Kidney epithelial cell (primary cell): ENCODE data around the gene TNFRSF18. TPM values are rescaled to one million over a fixed set of nuclear protein-coding genes. Genes with fewer than 3 reads are reported as not detected.

Experiments used
- DNase-seq: peaks from one replicate; pipeline ENCODE4 v3.0.0-alpha.2; 2010; ENCODE audit warnings: low read depth
- H3K27me3 ChIP-seq: 2 replicates; pipeline ENCODE4 v1.6.0; 2011; ENCODE audit warnings: low read length; ENCODE audit not compliant: control insufficient read depth, insufficient read depth
- H3K36me3 ChIP-seq: 2 replicates; pipeline ENCODE4 v1.5.1; 2011; ENCODE audit warnings: low read length; ENCODE audit not compliant: control insufficient read depth, insufficient read depth
- H3K4me3 ChIP-seq: 2 replicates; pipeline ENCODE4 v1.5.1; 2011; ENCODE audit warnings: low read depth, mild to moderate bottlenecking, control low read depth, low read length
- CTCF ChIP-seq: IDR thresholded peaks from 2 replicates; pipeline ENCODE4 v1.5.1; 2011; ENCODE audit warnings: mild to moderate bottlenecking, moderate library complexity, low read length, control low read depth, inconsistent platforms; ENCODE audit not compliant: insufficient read depth, poor library complexity, severe bottlenecking
- total RNA-seq: library from RNA; depleted of rRNA; stranded (reverse); fragments of >200 nt; gene quantifications from 2 replicates; pipeline ENCODE4 v1.2.3, GENCODE V29; 2015

TNFRSF18 gene
- total RNA-seq, 1 donor from 2014 or later, result 0.67 TPM

- H3K4me3 ChIP-seq, result no peak overlapping the region
- H3K27me3 ChIP-seq, result peaks cover 47% of the 10 kb centered on the region
- DNase-seq, result no peak
- TF ChIP-seq CTCF, result no peak
- no peaks in the 10 kb centered on the region for H3K36me3 ChIP-seq
Observed at GRCh38 chr1:1245817-1246576, 39.6 kb upstream of the TNFRSF18 start.

GRCh38 chr1:1245178-1245816 is 38.9 kb upstream of the TNFRSF18 start:
- DNase-seq, result no peak
- no peak overlapping the region for H3K4me3 ChIP-seq
- no peaks in the 10 kb centered on the region for H3K36me3 ChIP-seq
- no peak for TF ChIP-seq CTCF
- H3K27me3 ChIP-seq, result peaks cover 51% of the 10 kb centered on the region

- Histone ChIP-seq H3K36me3 (no peaks in the 10 kb centered on the region), H3K4me3 (no peak overlapping the region), H3K27me3 (peaks cover 61% of the 10 kb centered on the region)
- DNase-seq, result no peak
- TF ChIP-seq CTCF, result no peak
Observed at GRCh38 chr1:1244192-1244811, 37.9 kb upstream of the TNFRSF18 start.

GRCh38 chr1:1243807-1244191 is 37.4 kb upstream of the TNFRSF18 start:
- no peak for DNase-seq
- no peak overlapping the region for H3K4me3 ChIP-seq
- no peak for TF ChIP-seq CTCF
- peaks cover 63% of the 10 kb centered on the region for H3K27me3 ChIP-seq
- no peaks in the 10 kb centered on the region for H3K36me3 ChIP-seq

- no peak for TF ChIP-seq CTCF
Observed at GRCh38 chr1:1243266-1243660, 36.9 kb upstream of the TNFRSF18 start.

More at GRCh38 chr1:1243266-1243660, 36.9 kb upstream of the TNFRSF18 start:
- Histone ChIP-seq H3K36me3 (no peaks in the 10 kb centered on the region), H3K4me3 (no peak overlapping the region), H3K27me3 (peaks cover 66% of the 10 kb centered on the region)
- no peak for DNase-seq
